ENCODE results near the gene RAB11FIP5. TPM values are rescaled to one million over a fixed set of nuclear protein-coding genes. Genes with fewer than 3 reads are reported as not detected.

RAB11FIP5 gene
- total RNA-seq, 1 donor from 2014 or later, result 5.7 TPM

GRCh38 chr2:73089270-73090030 lies 23.3 kb downstream of the RAB11FIP5 start:
- DNase-seq (ENCODE audit: low spot score in 2 of 2) (no peak), FAIRE-seq (no peak)

GRCh38 chr2:73088703-73089102 lies 24.0 kb downstream of the RAB11FIP5 start:
- no peak for DNase-seq (ENCODE audit: low spot score in 2 of 2)

GRCh38 chr2:73088211-73088610 lies 24.5 kb downstream of the RAB11FIP5 start:
- DNase-seq (ENCODE audit: low spot score in 2 of 2), result no peak
- FAIRE-seq, result no peak

More at GRCh38 chr2:73088703-73089102, 24.0 kb downstream of the RAB11FIP5 start:
- no peak for FAIRE-seq

GRCh38 chr2:73087311-73087710 lies 25.4 kb downstream of the RAB11FIP5 start:
- FAIRE-seq, result no peak
- no peak for DNase-seq (ENCODE audit: low spot score in 2 of 2)

- DNase-seq (ENCODE audit: low spot score in 2 of 2), result peak; percentile 69 to 81
- no peak for FAIRE-seq
Measured at GRCh38 chr2:73085691-73086090, 27.1 kb downstream of the RAB11FIP5 start.

- DNase-seq (ENCODE audit: low spot score in 2 of 2), result no peak
- FAIRE-seq, result no peak
Measured at GRCh38 chr2:73084971-73085370, 27.8 kb downstream of the RAB11FIP5 start.

GRCh38 chr2:73083886-73084800 lies 28.6 kb downstream of the RAB11FIP5 start:
- no peak for FAIRE-seq

GRCh38 chr2:73082523-73083410 lies 30.0 kb downstream of the RAB11FIP5 start:
- no peak for FAIRE-seq

More at GRCh38 chr2:73083886-73084800, 28.6 kb downstream of the RAB11FIP5 start:
- DNase-seq (ENCODE audit: low spot score in 2 of 2), result no peak

GRCh38 chr2:73081181-73081671 lies 31.5 kb downstream of the RAB11FIP5 start:
- FAIRE-seq, result no peak
- DNase-seq (ENCODE audit: low spot score in 2 of 2), result no peak

More at GRCh38 chr2:73082523-73083410, 30.0 kb downstream of the RAB11FIP5 start:
- DNase-seq (ENCODE audit: low spot score in 2 of 2), result no peak

- FAIRE-seq (no peak), DNase-seq (ENCODE audit: low spot score in 2 of 2) (peak in 1 of 2 donors; percentile 53)
Measured at GRCh38 chr2:73080321-73081131, 32.2 kb downstream of the RAB11FIP5 start.

- FAIRE-seq (no peak), DNase-seq (ENCODE audit: low spot score in 2 of 2) (no peak)
Measured at GRCh38 chr2:73079636-73080035, 33.1 kb downstream of the RAB11FIP5 start.

GRCh38 chr2:73078457-73079411 lies 34.0 kb downstream of the RAB11FIP5 start:
- DNase-seq (ENCODE audit: low spot score in 2 of 2) (no peak), FAIRE-seq (no peak)

GRCh38 chr2:73077424-73077795 lies 35.3 kb downstream of the RAB11FIP5 start:
- DNase-seq (ENCODE audit: low spot score in 2 of 2), result no peak
- FAIRE-seq, result no peak

GRCh38 chr2:73076701-73077423 lies 35.9 kb downstream of the RAB11FIP5 start:
- DNase-seq (ENCODE audit: low spot score in 2 of 2), result no peak
- FAIRE-seq, result no peak

- no peak for FAIRE-seq
Measured at GRCh38 chr2:73075477-73076373, 37.0 kb downstream of the RAB11FIP5 start.

More at GRCh38 chr2:73075477-73076373, 37.0 kb downstream of the RAB11FIP5 start:
- peak in 1 of 2 donors; percentile 71 for DNase-seq (ENCODE audit: low spot score in 2 of 2)
